ENCODE data around the gene INS. TPM values are rescaled to one million over a fixed set of nuclear protein-coding genes. Genes with fewer than 3 reads are reported as not detected.

The INS gene
- total RNA-seq, 2 donors from 2014 or later = not detected

- no peak for ATAC-seq
- intact Hi-C loops (cut with DNase I) = no loop called here
- DNase-seq = no peak
These were observed 12.2 kb upstream of the INS start for GRCh38 chr11:2173150-2173693.

DNA sequence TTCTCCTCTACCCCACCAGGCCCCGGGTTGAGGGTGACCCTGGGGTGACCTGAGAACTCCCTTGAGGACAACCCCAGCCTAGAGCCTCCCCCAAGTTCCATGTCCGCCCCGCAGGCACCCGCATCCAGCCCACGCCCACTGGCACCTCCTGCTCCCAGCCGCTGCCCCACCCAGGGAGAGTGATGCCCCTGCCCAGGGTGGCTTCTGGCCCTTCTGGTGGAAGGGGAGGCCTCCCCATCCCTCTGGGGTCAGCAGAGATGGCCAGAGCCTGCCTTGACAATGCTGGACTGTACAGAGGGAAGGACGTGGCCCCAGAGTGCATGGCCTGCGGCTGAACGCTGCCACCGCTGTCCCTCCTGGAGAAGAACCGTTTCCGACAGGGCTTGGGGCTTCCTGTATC, 11.7 kb upstream of the INS start:
- no peak for ATAC-seq
- DNase-seq = no peak
- intact Hi-C loops (cut with DNase I) = no loop called here

- no peak for DNase-seq
- ATAC-seq = no peak
- intact Hi-C loops (cut with DNase I) = no loop called here
These were observed 10.6 kb upstream of the INS start, which contains the start of gene TH for GRCh38 chr11:2171591-2172003. Gene TH (minus strand): TSS chr11:2171815. CDS start chr11:2171786, 29 bp downstream.

GRCh38 chr11:2169626-2170570, 8.9 kb upstream of the INS start:
- intact Hi-C loops (cut with DNase I) = no loop called here
- no peak for DNase-seq
- ATAC-seq = no peak

GRCh38 chr11:2169005-2169378, 8.0 kb upstream of the INS start:
- DNase-seq (no peak), ATAC-seq (no peak)
- intact Hi-C loops (cut with DNase I) = no loop called here

GRCh38 chr11:2168286-2169004, 7.4 kb upstream of the INS start:
- ATAC-seq = no peak
- no peak for DNase-seq
- intact Hi-C loops (cut with DNase I) = no loop called here

GRCh38 chr11:2167141-2168045, 6.4 kb upstream of the INS start:
- intact Hi-C loops (cut with DNase I) = no loop called here

GRCh38 chr11:2166091-2166851, 5.3 kb upstream of the INS start:
- intact Hi-C loops (cut with DNase I) = no loop called here
- peak; percentile 56 to 63 for ATAC-seq
- no peak for DNase-seq

More at GRCh38 chr11:2167141-2168045, 6.4 kb upstream of the INS start:
- DNase-seq = no peak
- no peak for ATAC-seq

DNA sequence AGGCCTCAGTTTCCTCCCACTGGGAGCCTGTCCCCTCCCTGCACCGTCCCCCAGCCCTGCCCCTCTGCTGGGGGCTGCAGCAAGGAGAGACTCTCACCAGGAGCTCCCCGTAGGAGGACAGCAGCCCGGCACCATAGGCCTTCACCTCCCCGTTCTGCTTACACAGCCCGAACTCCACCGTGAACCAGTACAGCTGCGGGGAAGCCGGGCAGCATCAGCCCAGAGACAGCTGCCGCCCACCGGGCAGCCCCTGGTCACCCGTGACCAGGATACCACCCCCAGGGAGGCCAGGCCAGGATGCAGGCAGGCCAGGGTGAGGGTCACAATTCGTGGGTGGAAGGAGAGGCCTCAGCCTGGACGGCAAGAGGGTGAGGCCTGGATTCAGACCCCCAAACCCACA, 4.6 kb upstream of the INS start:
- no peak for ATAC-seq
- DNase-seq = no peak
- intact Hi-C loops (cut with DNase I) = no loop called here

GRCh38 chr11:2164861-2165555, 4.0 kb upstream of the INS start:
- no peak for ATAC-seq
- DNase-seq = no peak
- intact Hi-C loops (cut with DNase I) = no loop called here

- no peak for ATAC-seq
- no peak for DNase-seq
- intact Hi-C loops (cut with DNase I) = no loop called here
These were observed 3.1 kb upstream of the INS start for GRCh38 chr11:2164081-2164480.

- ATAC-seq = no peak
- intact Hi-C loops (cut with DNase I) = no loop called here
These were observed 2.5 kb upstream of the INS start for GRCh38 chr11:2163428-2163978.

DNA sequence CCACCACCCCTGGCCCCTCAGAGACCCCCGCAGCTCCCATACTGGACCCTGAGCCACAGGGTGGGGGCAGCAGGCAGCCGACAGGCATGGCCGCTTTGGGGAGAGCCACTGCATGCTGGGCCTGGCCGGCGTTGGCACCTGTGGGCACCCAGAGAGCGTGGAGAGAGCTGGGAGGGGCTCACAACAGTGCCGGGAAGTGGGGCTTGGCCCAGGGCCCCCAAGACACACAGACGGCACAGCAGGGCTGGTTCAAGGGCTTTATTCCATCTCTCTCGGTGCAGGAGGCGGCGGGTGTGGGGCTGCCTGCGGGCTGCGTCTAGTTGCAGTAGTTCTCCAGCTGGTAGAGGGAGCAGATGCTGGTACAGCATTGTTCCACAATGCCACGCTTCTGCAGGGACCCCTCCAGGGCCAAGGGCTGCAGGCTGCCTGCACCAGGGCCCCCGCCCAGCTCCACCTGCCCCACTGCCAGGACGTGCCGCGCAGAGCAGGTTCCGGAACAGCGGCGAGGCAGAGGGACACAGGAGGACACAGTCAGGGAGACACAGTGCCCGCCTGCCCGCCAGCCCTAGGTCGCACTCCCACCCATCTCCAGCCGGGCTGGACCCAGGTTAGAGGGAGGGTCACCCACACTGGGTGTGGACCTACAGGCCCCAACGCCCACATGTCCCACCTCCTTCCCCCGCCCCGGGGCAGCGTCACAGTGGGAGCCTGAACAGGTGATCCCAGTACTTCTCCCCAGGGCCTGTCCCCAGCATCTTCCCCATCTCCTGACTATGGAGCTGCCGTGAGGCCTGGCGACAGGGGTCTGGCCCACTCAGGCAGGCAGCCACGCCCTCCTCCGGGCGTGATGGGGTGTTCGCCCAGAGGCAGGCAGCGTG, 1.2 kb downstream of the INS start:
- intact Hi-C loops (cut with DNase I) = loop anchor here in 1 of 2 donors (10.0 kb wide), 1 partner anchor 275 kb away; no protein-coding TSS in a partner anchor
- ATAC-seq (no peak), DNase-seq (no peak)

More at GRCh38 chr11:2163428-2163978, 2.5 kb upstream of the INS start:
- DNase-seq = no peak

DNA sequence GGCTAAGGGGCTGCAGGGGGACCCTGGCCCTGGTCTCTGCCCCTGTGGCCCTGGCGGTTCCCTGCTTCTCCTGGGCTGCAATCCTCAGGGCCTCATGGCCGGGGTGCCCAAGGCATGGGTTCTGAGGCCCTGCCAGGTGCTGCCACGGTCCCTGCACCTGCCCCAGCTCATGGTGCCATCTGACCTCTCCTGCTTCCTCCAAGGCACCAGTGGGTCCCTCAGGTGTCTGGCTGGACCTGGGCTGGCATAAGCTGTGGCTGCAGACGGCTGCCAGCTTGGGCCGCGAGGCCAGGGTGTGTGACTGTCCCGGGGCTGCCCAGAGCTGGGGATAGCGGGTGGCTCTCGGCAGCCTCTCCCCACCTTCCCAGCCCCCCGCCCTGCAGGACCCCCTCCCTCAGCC, 2.0 kb downstream of the INS start:
- intact Hi-C loops (cut with DNase I) = loop anchor here in 1 of 2 donors (10.0 kb wide), 1 partner anchor 274 kb away; no protein-coding TSS in a partner anchor
- no peak for DNase-seq
- ATAC-seq = no peak

DNA sequence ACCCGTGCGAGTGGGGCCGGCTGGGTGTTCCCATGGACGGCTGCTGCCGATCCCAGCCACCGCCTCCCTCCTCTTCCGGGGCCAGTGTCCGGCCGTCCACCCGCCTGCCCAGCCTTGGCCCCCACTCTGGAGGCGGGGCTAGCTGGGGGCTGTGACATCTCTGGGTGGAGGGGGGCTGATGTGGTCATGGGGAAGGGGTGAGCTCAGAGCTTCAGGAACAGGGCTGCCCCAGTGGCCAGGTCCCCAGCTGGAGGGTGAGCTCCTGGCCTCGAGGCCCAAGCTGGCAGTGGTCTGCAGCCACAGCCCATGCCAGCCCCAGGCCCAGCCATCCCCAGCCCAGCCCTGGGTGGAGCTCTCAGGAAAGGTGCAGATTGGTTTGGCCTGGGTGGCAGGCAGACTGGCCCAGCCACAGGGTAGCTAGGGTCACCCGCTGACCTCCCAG, 2.7 kb downstream of the INS start:
- intact Hi-C loops (cut with DNase I) = loop anchor here in 1 of 2 donors (10.0 kb wide), 1 partner anchor 274 kb away; no protein-coding TSS in a partner anchor
- DNase-seq (no peak), ATAC-seq (no peak)

Data from left cardiac atrium (tissue), 4 donors.